SK-N-SH (cell line): ENCODE measurements around the gene SLPI.
A peak's percentile ranks its signal among the peaks of the same experiment; 100 is the strongest.

ENCODE experiments used
- ELF1 ChIP-seq: IDR thresholded peaks from 2 replicates; pipeline ENCODE4 v1.4.0; 2012
- EP300 ChIP-seq, 2 experiments: IDR thresholded peaks; 2 replicates each; pipeline versions ENCODE4 v1.4.0 to v1.6.1; 2012; ENCODE audit warnings: borderline replicate concordance in 1 of 2, low read depth in 1 of 2, low read length in 1 of 2
- EZH2phosphoT487 ChIP-seq: fragments of 200-600 bp; sonication (generic); IDR thresholded peaks from 2 replicates; pipeline ENCODE4 v1.6.1; 2017; ENCODE audit warnings: low read depth, mixed run types, mild to moderate bottlenecking, antibody characterized with exemption, moderate library complexity, borderline replicate concordance
- FOSL2 ChIP-seq: IDR thresholded peaks from 2 replicates; pipeline ENCODE4 v1.4.0; 2012; ENCODE audit warnings: low read depth, mild to moderate bottlenecking, moderate library complexity, borderline replicate concordance
- RAD21 ChIP-seq: IDR thresholded peaks from 2 replicates; pipeline ENCODE4 v1.6.1; 2012; ENCODE audit warnings: mild to moderate bottlenecking, low read length
- RCOR1 ChIP-seq: fragments of 150-350 bp; IDR thresholded peaks from 2 replicates; pipeline ENCODE4 v1.6.1; 2017; ENCODE audit warnings: antibody characterized with exemption, low read length
- RXRA ChIP-seq: IDR thresholded peaks from 2 replicates; pipeline ENCODE4 v1.4.0; 2012; ENCODE audit warnings: low read depth, mild to moderate bottlenecking, borderline replicate concordance
- TEAD4 ChIP-seq: IDR thresholded peaks from 2 replicates; pipeline ENCODE4 v1.4.0; 2012; ENCODE audit warnings: mild to moderate bottlenecking, borderline replicate concordance; ENCODE audit not compliant: insufficient read depth
- YY1 ChIP-seq: IDR thresholded peaks from 2 replicates; pipeline ENCODE4 v1.4.0; 2012; ENCODE audit warnings: low read depth, mild to moderate bottlenecking
- TF ChIP-seq, protein P1 (sequence below): fragments of 200-600 bp; sonication (generic); IDR thresholded peaks from 2 replicates; pipeline ENCODE4 v1.6.1; 2017; ENCODE audit warnings: antibody characterized with exemption, mild to moderate bottlenecking, moderate library complexity
- TF ChIP-seq, protein P2 (sequence below): IDR thresholded peaks from 2 replicates; pipeline ENCODE4; 2012

DNA sequence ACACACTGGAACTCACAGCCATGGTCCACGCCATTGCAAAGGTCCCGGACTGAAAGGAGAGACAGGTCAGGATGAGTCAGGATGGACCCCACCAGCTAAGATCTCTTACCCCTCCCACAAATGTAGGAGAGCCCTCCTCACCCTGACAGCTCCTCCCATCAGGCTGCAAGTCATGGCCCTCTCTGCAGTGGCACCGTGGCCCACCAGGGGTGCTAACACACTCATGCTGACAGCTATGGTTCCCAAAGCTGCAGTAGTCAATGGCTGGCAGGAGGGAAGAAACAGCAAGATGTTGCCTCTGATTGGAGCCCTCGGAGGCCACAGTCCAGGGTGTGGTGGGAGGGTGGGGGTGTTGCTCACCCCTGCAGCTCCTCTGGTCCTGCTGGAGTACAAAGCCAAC is 46.6 kb upstream of the SLPI start:
- TF ChIP-seq FOSL2, result no peak
- TF ChIP-seq RAD21, result no peak
- TF ChIP-seq, protein P1, sequence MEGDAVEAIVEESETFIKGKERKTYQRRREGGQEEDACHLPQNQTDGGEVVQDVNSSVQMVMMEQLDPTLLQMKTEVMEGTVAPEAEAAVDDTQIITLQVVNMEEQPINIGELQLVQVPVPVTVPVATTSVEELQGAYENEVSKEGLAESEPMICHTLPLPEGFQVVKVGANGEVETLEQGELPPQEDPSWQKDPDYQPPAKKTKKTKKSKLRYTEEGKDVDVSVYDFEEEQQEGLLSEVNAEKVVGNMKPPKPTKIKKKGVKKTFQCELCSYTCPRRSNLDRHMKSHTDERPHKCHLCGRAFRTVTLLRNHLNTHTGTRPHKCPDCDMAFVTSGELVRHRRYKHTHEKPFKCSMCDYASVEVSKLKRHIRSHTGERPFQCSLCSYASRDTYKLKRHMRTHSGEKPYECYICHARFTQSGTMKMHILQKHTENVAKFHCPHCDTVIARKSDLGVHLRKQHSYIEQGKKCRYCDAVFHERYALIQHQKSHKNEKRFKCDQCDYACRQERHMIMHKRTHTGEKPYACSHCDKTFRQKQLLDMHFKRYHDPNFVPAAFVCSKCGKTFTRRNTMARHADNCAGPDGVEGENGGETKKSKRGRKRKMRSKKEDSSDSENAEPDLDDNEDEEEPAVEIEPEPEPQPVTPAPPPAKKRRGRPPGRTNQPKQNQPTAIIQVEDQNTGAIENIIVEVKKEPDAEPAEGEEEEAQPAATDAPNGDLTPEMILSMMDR, result peak; percentile 52
- no peak for TF ChIP-seq RCOR1
- no peak for TF ChIP-seq ELF1
- no peak for TF ChIP-seq EP300 (IDR thresholded peaks at IDR 0.05; ENCODE audit: borderline replicate concordance in 1 of 2, low read depth in 1 of 2, low read length in 1 of 2)
- TF ChIP-seq RXRA, result no peak
- TF ChIP-seq, protein P2, sequence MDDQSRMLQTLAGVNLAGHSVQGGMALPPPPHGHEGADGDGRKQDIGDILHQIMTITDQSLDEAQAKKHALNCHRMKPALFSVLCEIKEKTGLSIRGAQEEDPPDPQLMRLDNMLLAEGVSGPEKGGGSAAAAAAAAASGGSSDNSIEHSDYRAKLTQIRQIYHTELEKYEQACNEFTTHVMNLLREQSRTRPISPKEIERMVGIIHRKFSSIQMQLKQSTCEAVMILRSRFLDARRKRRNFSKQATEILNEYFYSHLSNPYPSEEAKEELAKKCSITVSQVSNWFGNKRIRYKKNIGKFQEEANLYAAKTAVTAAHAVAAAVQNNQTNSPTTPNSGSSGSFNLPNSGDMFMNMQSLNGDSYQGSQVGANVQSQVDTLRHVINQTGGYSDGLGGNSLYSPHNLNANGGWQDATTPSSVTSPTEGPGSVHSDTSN, result no peak
- no peak for TF ChIP-seq EZH2phosphoT487
- no peak for TF ChIP-seq TEAD4
- no peak for TF ChIP-seq YY1
